Vagina (tissue), 2 donors: ENCODE data around the gene CEMIP2.

Source experiments
- CTCF ChIP-seq, 3 experiments: fragments of 450-650 bp in 2 of 3; fragments of 200-600 bp in 1 of 3; sonication (generic) in 1 of 3; IDR thresholded peaks; one replicate each; pipeline ENCODE4 v1.5.1; 2017 to 2019; ENCODE audit warnings: antibody characterized with exemption in 3 of 3, mild to moderate bottlenecking in 2 of 3, moderate library complexity in 2 of 3
- POLR2AphosphoS5 ChIP-seq, 2 donors: sonication (generic); formaldehyde crosslinking; IDR thresholded peaks; one replicate each; pipeline ENCODE4 v1.9.0; 2017; ENCODE audit warnings: antibody characterized with exemption in 2 of 2, mild to moderate bottlenecking in 2 of 2, low read depth in 1 of 2; ENCODE audit not compliant: insufficient read depth in 1 of 2

DNA sequence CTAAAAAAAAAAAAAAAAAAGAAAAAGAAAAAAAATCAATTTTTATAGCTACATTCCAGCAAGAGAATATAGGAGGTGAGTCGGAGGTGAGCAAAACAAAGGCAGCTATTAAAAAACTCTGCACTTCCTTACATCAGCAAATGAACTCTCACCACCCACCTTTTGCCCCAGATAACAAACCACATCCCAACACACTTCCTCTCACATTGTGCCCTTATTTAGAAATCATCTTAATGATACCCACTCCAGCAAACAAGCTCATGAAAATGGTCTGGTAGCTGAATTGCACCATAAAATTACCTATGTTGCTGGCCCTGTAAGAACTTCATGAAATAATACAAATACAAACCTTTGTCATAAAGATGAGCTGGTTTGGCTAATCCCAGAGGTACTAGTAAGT is 82.9 kb downstream of the CEMIP2 start:
- TF ChIP-seq CTCF (IDR thresholded peaks at IDR 0.05), result no peak
- TF ChIP-seq POLR2AphosphoS5 (IDR thresholded peaks at IDR 0.05; ENCODE audit: insufficient read depth in 1 of 2, low read depth in 1 of 2), result no peak
